HG02588 (cell line): ENCODE results near the gene DDAH1.
A peak's percentile ranks its signal among the peaks of the same experiment; 100 is the strongest.

ENCODE experiments used
- ATAC-seq: cut with Tn5 transposase; IDR thresholded peaks from one replicate; pipeline ENCODE4 v1.9.1; 2021; ENCODE audit warnings: mild to moderate bottlenecking, moderate library complexity; ENCODE audit not compliant: unreplicated experiment

Gene DDAH1

GRCh38 chr1:85333186-85333585 lies 131.8 kb downstream of the DDAH1 start:
- ATAC-seq: no peak

GRCh38 chr1:85332575-85332974 lies 132.4 kb downstream of the DDAH1 start:
- no peak for ATAC-seq

GRCh38 chr1:85330711-85331290 lies 134.2 kb downstream of the DDAH1 start:
- peak; percentile 59 for ATAC-seq

- ATAC-seq: no peak
Measured at GRCh38 chr1:85330214-85330631, 134.7 kb downstream of the DDAH1 start.

GRCh38 chr1:85328713-85329397 lies 136.1 kb downstream of the DDAH1 start:
- no peak for ATAC-seq

- ATAC-seq: no peak
Measured at GRCh38 chr1:85327759-85328158, 137.2 kb downstream of the DDAH1 start.

GRCh38 chr1:85326851-85327250 lies 138.1 kb downstream of the DDAH1 start:
- no peak for ATAC-seq

- ATAC-seq: no peak
Measured at GRCh38 chr1:85326336-85326735, 138.6 kb downstream of the DDAH1 start.

- ATAC-seq: no peak
Measured at GRCh38 chr1:85325920-85326319, 139.0 kb downstream of the DDAH1 start.

- ATAC-seq: no peak
Measured at GRCh38 chr1:85323770-85324169, 141.2 kb downstream of the DDAH1 start.

- ATAC-seq: no peak
Measured at GRCh38 chr1:85322655-85323054, 142.3 kb downstream of the DDAH1 start.

- ATAC-seq: no peak
Measured at GRCh38 chr1:85321237-85321964, 143.6 kb downstream of the DDAH1 start.

- ATAC-seq: no peak
Measured at GRCh38 chr1:85320371-85321131, 144.4 kb downstream of the DDAH1 start.

- no peak for ATAC-seq
Measured at GRCh38 chr1:85319931-85320330, 145.0 kb downstream of the DDAH1 start.

- ATAC-seq: no peak
Measured at GRCh38 chr1:85319491-85319890, 145.5 kb downstream of the DDAH1 start.

GRCh38 chr1:85318217-85318616 lies 146.7 kb downstream of the DDAH1 start:
- ATAC-seq: no peak

- ATAC-seq: no peak
Measured at GRCh38 chr1:85317560-85317959, 147.4 kb downstream of the DDAH1 start.

GRCh38 chr1:85316321-85316720 lies 148.6 kb downstream of the DDAH1 start:
- no peak for ATAC-seq

- ATAC-seq: no peak
Measured at GRCh38 chr1:85315789-85316188, 149.2 kb downstream of the DDAH1 start.

- no peak for ATAC-seq
Measured at GRCh38 chr1:85314726-85315125, 150.2 kb downstream of the DDAH1 start.
